ENCODE data around the gene ETNK1.
"Not testable (repeated sequence)": the region's sequence is repeated elsewhere in the genome, so short reads cannot be mapped to it uniquely, and the experiment has no call there.

Gene ETNK1, protein sequence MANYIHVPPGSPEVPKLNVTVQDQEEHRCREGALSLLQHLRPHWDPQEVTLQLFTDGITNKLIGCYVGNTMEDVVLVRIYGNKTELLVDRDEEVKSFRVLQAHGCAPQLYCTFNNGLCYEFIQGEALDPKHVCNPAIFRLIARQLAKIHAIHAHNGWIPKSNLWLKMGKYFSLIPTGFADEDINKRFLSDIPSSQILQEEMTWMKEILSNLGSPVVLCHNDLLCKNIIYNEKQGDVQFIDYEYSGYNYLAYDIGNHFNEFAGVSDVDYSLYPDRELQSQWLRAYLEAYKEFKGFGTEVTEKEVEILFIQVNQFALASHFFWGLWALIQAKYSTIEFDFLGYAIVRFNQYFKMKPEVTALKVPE

GRCh38 chr12:22624870-22625761, at the start of gene ETNK1:
TSS of gene ETNK1 (plus strand) at chr12:22625171. CDS start at chr12:22625431, 260 bp downstream.
- H3K4me3 Mint-ChIP-seq, result peak within 1 kb of the TSS; percentile 95
- peaks cover 2% of the 10 kb centered on the region for H3K36me3 Mint-ChIP-seq
- peaks cover 37% of the 10 kb centered on the region for H3K4me1 Mint-ChIP-seq
- peaks cover 2% of the 10 kb centered on the region for H3K9me3 Mint-ChIP-seq
- CTCF ChIA-PET, result interaction anchor here (1.0 kb wide), 1 partner anchor 81 kb away, joined by 4 read pairs; the partner anchor contains the start of gene C2CD5
- peak; percentile 90 for DNase-seq
- peaks cover 10% of the 10 kb centered on the region for H3K27me3 Mint-ChIP-seq
- H3K27ac Mint-ChIP-seq, result peak within 1 kb of the TSS; percentile 91

- CTCF ChIA-PET, result no interaction called here
- H3K36me3 Mint-ChIP-seq, result no peaks in the 10 kb centered on the region
These were observed 48.9 kb upstream of the ETNK1 start for GRCh38 chr12:22576065-22576464.

DNA sequence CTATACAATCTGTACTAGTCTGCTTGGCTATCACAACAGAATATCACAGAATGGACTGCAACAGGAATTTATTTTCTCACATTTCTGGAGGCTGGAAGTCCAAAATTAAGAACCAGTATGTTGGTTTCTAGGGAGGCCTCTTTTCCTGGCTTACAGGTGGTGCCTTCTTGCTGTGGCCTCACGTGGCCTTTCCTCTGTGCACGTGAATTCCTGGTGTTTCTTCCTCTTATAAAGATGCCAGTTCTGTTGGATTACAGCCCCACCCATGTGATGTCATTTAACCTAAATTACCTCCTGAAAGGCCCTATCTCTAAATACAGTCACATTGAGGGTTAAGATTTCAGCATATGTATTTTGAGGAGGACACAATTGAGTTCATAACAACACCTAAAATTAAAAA, 48.5 kb upstream of the ETNK1 start:
- Mint-ChIP-seq H3K36me3 (no peaks in the 10 kb centered on the region), H3K9me3 (no peaks in the 10 kb centered on the region), H3K27ac (no peak overlapping the region), H3K4me1 (no peaks in the 10 kb centered on the region), H3K27me3 (no peaks in the 10 kb centered on the region), H3K4me3 (no peak overlapping the region)
- DNase-seq, result no peak
- CTCF ChIA-PET, result no interaction called here

More at GRCh38 chr12:22576065-22576464, 48.9 kb upstream of the ETNK1 start:
- Mint-ChIP-seq H3K27me3 (no peaks in the 10 kb centered on the region), H3K9me3 (no peaks in the 10 kb centered on the region), H3K4me3 (no peak overlapping the region), H3K27ac (no peak overlapping the region), H3K4me1 (no peaks in the 10 kb centered on the region)
- no peak for DNase-seq

DNA sequence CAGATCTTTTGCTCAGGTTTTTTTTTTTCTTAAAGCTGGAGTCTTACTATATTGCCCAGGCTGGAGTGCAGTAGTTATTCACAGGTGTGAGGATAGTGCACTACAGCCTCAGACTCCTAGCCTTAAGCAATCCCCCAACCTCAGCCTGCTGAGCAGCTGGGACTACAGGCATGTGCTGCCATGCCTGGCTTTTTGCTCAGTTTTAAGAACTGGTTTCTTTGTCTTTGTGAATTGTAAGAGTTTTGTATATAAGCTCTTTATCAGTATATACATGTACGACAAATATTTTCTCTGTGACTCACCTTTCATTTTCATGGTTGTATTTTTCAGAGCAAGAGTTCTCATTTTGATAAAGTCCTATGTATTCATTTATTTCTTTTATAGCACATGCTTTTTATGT, 47.3 kb upstream of the ETNK1 start:
- CTCF ChIA-PET, result no interaction called here
- H3K4me1 Mint-ChIP-seq, result no peaks in the 10 kb centered on the region
- no peak for DNase-seq
- no peaks in the 10 kb centered on the region for H3K27me3 Mint-ChIP-seq
- H3K4me3 Mint-ChIP-seq, result no peak overlapping the region
- H3K27ac Mint-ChIP-seq, result no peak overlapping the region
- H3K9me3 Mint-ChIP-seq, result no peaks in the 10 kb centered on the region
- no peaks in the 10 kb centered on the region for H3K36me3 Mint-ChIP-seq

GRCh38 chr12:22578328-22578727, 46.6 kb upstream of the ETNK1 start:
- H3K4me1 Mint-ChIP-seq, result no peaks in the 10 kb centered on the region
- no peaks in the 10 kb centered on the region for H3K27me3 Mint-ChIP-seq
- no peak for DNase-seq
- CTCF ChIA-PET, result no interaction called here
- no peak overlapping the region for H3K4me3 Mint-ChIP-seq
- no peaks in the 10 kb centered on the region for H3K36me3 Mint-ChIP-seq
- no peak overlapping the region for H3K27ac Mint-ChIP-seq
- H3K9me3 Mint-ChIP-seq, result no peaks in the 10 kb centered on the region

DNA sequence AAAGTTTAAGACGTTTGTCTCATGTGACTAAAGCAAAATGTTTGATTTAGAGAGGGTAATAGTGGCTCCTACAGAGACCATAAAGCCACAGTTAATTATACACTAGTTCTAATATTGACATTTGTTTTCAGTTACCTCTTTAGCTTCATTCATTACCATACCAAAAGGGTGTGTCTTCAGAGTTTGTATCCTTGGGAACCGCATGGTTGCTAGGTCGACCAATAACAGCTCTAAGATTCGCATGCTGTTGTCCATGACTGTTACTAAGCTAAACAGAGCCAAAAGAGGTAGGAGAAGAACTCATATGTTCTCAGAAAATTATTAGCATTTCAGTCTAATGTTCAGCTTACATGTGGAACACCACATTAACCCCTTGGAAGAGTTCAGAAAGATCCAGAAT, 36.2 kb upstream of the ETNK1 start:
- DNase-seq, result no peak
- no peaks in the 10 kb centered on the region for H3K36me3 Mint-ChIP-seq
- no peaks in the 10 kb centered on the region for H3K4me1 Mint-ChIP-seq
- H3K9me3 Mint-ChIP-seq, result no peaks in the 10 kb centered on the region
- H3K27me3 Mint-ChIP-seq, result peaks cover 9% of the 10 kb centered on the region
- no peak overlapping the region for H3K27ac Mint-ChIP-seq
- no peak overlapping the region for H3K4me3 Mint-ChIP-seq
- CTCF ChIA-PET, result no interaction called here

- H3K4me3 Mint-ChIP-seq, result no peak overlapping the region
- DNase-seq, result no peak
- no peaks in the 10 kb centered on the region for H3K36me3 Mint-ChIP-seq
- no peaks in the 10 kb centered on the region for H3K9me3 Mint-ChIP-seq
- H3K4me1 Mint-ChIP-seq, result peaks cover 9% of the 10 kb centered on the region
- peaks cover 9% of the 10 kb centered on the region for H3K27me3 Mint-ChIP-seq
- H3K27ac Mint-ChIP-seq, result no peak overlapping the region
- CTCF ChIA-PET, result no interaction called here
These were observed 31.1 kb upstream of the ETNK1 start for GRCh38 chr12:22593864-22594263.

GRCh38 chr12:22597539-22597938, 27.4 kb upstream of the ETNK1 start:
- H3K4me3 Mint-ChIP-seq, H3K27ac Mint-ChIP-seq, H3K36me3 Mint-ChIP-seq, H3K27me3 Mint-ChIP-seq, H3K9me3 Mint-ChIP-seq, H3K4me1 Mint-ChIP-seq, DNase-seq, CTCF ChIA-PET: not testable (repeated sequence)

GRCh38 chr12:22598141-22598762, 26.7 kb upstream of the ETNK1 start:
- H3K4me1 Mint-ChIP-seq, result peaks cover 9% of the 10 kb centered on the region
- no peaks in the 10 kb centered on the region for H3K36me3 Mint-ChIP-seq
- DNase-seq, result no peak
- H3K4me3 Mint-ChIP-seq, result no peak overlapping the region
- no peak overlapping the region for H3K27ac Mint-ChIP-seq
- CTCF ChIA-PET, result no interaction called here
- no peaks in the 10 kb centered on the region for H3K9me3 Mint-ChIP-seq
- no peaks in the 10 kb centered on the region for H3K27me3 Mint-ChIP-seq

DNA sequence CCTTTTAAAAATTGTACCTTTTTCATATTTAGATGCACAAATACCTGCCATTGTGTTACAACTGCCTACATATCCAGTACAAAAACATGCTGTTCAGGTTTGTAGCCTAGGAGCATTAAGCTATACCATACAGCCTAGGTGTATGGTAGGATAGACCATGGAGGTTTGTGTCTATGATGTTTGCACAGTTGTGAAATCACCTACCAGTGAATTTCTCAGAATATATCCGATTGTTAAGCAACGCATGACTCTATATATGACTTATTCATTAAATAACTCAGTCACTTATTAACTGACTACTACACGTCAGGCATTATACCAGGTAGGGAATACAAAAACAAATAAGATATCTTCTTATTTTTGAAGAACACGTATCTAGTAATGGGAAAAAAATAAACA, 26.2 kb upstream of the ETNK1 start:
- CTCF ChIA-PET, result no interaction called here
- no peaks in the 10 kb centered on the region for H3K27me3 Mint-ChIP-seq
- peaks cover 9% of the 10 kb centered on the region for H3K4me1 Mint-ChIP-seq
- H3K36me3 Mint-ChIP-seq, result no peaks in the 10 kb centered on the region
- DNase-seq, result no peak
- no peak overlapping the region for H3K27ac Mint-ChIP-seq
- no peaks in the 10 kb centered on the region for H3K9me3 Mint-ChIP-seq
- no peak overlapping the region for H3K4me3 Mint-ChIP-seq

DNA sequence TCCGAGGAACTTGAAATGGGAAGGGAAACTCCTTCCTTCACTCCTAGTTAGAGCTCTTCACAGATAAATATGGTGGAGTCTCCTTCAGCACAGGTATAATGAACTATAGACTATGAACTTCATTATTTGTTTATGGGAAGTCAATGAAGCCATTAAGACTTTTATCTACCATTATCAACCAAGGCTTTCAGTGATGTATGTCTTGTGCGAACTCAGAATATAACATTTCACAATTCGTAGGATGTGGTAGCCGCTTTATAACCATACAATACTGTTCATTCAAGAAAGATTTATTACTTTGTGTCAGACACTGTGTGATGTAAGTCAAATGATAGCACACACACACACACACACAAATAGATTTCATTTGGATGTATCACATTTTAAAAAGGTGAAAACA, 24.8 kb upstream of the ETNK1 start:
- Mint-ChIP-seq H3K36me3 (no peaks in the 10 kb centered on the region), H3K27ac (no peak overlapping the region), H3K4me3 (no peak overlapping the region), H3K9me3 (no peaks in the 10 kb centered on the region), H3K27me3 (no peaks in the 10 kb centered on the region), H3K4me1 (peaks cover 9% of the 10 kb centered on the region)
- CTCF ChIA-PET, result no interaction called here
- no peak for DNase-seq

DNA sequence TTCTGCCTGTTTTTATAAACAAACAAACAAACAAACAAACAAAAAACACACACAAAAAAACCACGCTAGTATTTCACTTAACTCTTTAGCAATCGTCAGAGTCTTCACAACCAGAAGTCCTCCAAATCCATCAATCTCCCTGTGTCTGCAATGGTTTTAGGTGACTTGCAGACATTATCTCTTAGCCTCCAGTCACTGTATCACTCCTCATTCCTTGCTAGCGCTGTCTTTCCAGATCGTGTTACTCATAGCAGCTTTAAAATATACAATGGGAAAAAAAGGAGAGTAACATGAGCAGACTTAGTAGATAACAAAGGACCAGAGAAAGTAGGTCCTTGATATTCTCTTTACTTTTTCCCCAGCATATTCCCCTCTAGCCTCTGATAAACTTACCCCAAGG, 15.5 kb upstream of the ETNK1 start:
- H3K27me3 Mint-ChIP-seq, result peaks cover 4% of the 10 kb centered on the region
- H3K4me1 Mint-ChIP-seq, result no peaks in the 10 kb centered on the region
- CTCF ChIA-PET, result no interaction called here
- H3K9me3 Mint-ChIP-seq, result peaks cover 14% of the 10 kb centered on the region
- DNase-seq, result no peak
- H3K27ac Mint-ChIP-seq, result no peak overlapping the region
- H3K4me3 Mint-ChIP-seq, result no peak overlapping the region
- no peaks in the 10 kb centered on the region for H3K36me3 Mint-ChIP-seq

DNA sequence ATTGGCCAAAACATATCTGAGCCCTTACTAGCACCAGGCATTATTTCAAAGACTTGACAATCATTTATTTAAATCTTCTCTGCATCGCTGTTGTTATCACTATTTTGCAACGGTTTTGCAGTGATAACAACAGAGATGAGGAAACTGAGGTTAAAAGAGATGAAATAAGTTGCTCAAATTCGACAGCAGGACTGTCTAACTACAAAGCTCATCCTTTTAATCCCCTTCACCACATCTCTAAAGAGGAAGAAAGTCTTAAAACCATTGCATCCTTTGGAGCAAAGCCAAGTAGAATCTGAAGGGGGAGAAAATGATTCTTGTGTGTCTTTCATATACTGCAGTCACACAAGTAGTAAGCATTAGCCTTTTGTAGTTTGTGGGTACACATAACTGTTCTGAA, 14.8 kb upstream of the ETNK1 start:
- no peak for DNase-seq
- Mint-ChIP-seq H3K27me3 (peaks cover 4% of the 10 kb centered on the region), H3K27ac (no peak overlapping the region), H3K4me1 (no peaks in the 10 kb centered on the region), H3K4me3 (no peak overlapping the region), H3K36me3 (no peaks in the 10 kb centered on the region), H3K9me3 (peaks cover 14% of the 10 kb centered on the region)
- CTCF ChIA-PET, result no interaction called here

DNA sequence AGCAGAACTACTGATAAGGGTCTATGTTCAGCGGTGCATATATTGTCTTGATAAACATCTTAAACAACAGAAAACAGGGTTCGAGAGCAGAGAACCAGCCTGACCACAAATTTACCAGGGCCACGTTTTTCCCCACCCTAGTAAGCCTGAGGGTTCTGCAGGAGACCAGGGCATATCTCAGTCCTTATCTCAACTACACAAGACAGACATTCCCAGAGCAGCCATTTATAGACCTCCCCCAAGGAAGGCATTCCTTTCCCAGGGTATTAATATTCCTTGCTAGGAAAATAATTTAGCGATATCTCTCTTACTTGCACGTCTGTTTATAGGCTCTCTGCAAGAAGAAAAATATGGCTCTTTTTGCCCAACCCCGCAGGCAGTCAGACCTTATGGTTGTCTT, 12.1 kb upstream of the ETNK1 start:
- H3K27ac Mint-ChIP-seq, H3K4me1 Mint-ChIP-seq, CTCF ChIA-PET: not testable (repeated sequence)

More for the DNA sequence above, 12.1 kb upstream of the ETNK1 start:
- not testable (repeated sequence) for H3K27me3 Mint-ChIP-seq, H3K36me3 Mint-ChIP-seq, DNase-seq, H3K4me3 Mint-ChIP-seq
- peaks cover 23% of the 10 kb centered on the region for H3K9me3 Mint-ChIP-seq

Measured in activated naive CD4-positive, alpha-beta T cell treated with anti-CD3 and anti-CD28 coated beads, Interleukin-2, amount 10 ng/mL, durations not matched to agents 7 days and 5 days (primary cell).